ENCODE data around the gene DHRS13.

The DHRS13 gene

GRCh38 chr17:28902819-28903545, at the start of gene DHRS13:
Gene DHRS13 (minus strand): TSS chr17:28903079. CDS start chr17:28902944, 135 bp downstream.
- peak; percentile 92 for DNase-seq (ENCODE audit: low spot score)

GRCh38 chr17:28951991-28952975, 49.4 kb upstream of the DHRS13 start:
- peak; percentile 97 for DNase-seq (ENCODE audit: low spot score)

GRCh38 chr17:28951428-28951990, 48.6 kb upstream of the DHRS13 start, which contains the start of gene PHF12:
Gene PHF12 (minus strand): TSS chr17:28951518. CDS start chr17:28950960, 558 bp downstream.
- DNase-seq (ENCODE audit: low spot score), result peak; percentile 99

GRCh38 chr17:28950752-28951427, 48.0 kb upstream of the DHRS13 start:
- peak; percentile 38 for DNase-seq (ENCODE audit: low spot score)

GRCh38 chr17:28950017-28950751, 47.3 kb upstream of the DHRS13 start:
- no peak for DNase-seq (ENCODE audit: low spot score)

- DNase-seq (ENCODE audit: low spot score), result peak; percentile 50
Measured at GRCh38 chr17:28949185-28950016, 46.5 kb upstream of the DHRS13 start.

GRCh38 chr17:28948873-28949184, 46.0 kb upstream of the DHRS13 start:
- DNase-seq (ENCODE audit: low spot score), result no peak

- no peak for DNase-seq (ENCODE audit: low spot score)
Measured at GRCh38 chr17:28948342-28948741, 45.5 kb upstream of the DHRS13 start.

GRCh38 chr17:28947639-28948038, 44.8 kb upstream of the DHRS13 start:
- DNase-seq (ENCODE audit: low spot score), result no peak

GRCh38 chr17:28946239-28946638, 43.4 kb upstream of the DHRS13 start:
- DNase-seq (ENCODE audit: low spot score), result no peak

- no peak for DNase-seq (ENCODE audit: low spot score)
Measured at GRCh38 chr17:28944862-28945741, 42.2 kb upstream of the DHRS13 start.

- no peak for DNase-seq (ENCODE audit: low spot score)
Measured at GRCh38 chr17:28944343-28944742, 41.5 kb upstream of the DHRS13 start.

- no peak for DNase-seq (ENCODE audit: low spot score)
Measured at GRCh38 chr17:28942925-28943324, 40.0 kb upstream of the DHRS13 start.

- no peak for DNase-seq (ENCODE audit: low spot score)
Measured at GRCh38 chr17:28941251-28941650, 38.4 kb upstream of the DHRS13 start.

GRCh38 chr17:28940675-28941074, 37.8 kb upstream of the DHRS13 start:
- no peak for DNase-seq (ENCODE audit: low spot score)

GRCh38 chr17:28940142-28940541, 37.3 kb upstream of the DHRS13 start:
- DNase-seq (ENCODE audit: low spot score), result no peak

- no peak for DNase-seq (ENCODE audit: low spot score)
Measured at GRCh38 chr17:28938552-28938951, 35.7 kb upstream of the DHRS13 start.

GRCh38 chr17:28937044-28937729, 34.3 kb upstream of the DHRS13 start:
- DNase-seq (ENCODE audit: low spot score), result no peak
